Measurements from ENCODE around the gene RSBN1.

Gene RSBN1

DNA sequence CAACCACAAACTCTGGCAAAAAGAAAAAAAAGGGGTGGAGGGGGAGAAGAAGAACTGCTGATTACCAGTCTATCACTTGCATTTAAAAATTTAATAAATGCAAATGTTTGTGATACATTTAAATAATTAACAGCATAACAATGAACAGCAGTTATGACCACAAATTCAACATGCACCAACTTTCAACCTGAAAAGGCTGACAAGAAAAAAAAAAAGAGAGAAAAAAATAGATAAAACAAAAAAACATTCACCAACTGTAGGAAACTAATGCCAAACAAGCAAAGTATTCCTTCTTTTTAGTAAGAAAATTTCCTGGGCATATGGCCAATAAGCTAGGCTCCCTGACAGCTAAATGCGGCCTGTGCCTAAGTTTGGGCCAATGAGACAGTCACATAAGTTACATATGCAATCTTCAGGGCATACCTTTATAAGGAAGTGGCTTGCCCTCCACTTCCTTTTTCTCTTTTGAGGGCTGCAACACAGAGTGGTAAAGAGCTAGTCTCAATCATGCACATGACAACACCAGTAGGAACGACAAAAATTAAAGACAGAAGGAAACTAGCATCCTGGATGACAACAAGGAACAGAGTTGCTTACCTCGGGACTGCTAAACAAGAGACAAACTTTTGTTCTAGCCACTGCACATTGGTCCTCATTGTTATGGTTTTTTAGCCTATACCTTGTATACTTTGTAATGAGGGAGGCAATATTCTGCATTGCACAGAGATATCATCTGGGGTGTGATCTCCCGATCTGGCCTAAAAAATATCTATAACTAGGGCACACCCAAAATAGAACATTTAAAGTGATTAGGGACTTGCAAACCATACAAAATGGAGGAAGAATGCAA, 28.8 kb downstream of the RSBN1 start:
- TF ChIP-seq, protein P1, sequence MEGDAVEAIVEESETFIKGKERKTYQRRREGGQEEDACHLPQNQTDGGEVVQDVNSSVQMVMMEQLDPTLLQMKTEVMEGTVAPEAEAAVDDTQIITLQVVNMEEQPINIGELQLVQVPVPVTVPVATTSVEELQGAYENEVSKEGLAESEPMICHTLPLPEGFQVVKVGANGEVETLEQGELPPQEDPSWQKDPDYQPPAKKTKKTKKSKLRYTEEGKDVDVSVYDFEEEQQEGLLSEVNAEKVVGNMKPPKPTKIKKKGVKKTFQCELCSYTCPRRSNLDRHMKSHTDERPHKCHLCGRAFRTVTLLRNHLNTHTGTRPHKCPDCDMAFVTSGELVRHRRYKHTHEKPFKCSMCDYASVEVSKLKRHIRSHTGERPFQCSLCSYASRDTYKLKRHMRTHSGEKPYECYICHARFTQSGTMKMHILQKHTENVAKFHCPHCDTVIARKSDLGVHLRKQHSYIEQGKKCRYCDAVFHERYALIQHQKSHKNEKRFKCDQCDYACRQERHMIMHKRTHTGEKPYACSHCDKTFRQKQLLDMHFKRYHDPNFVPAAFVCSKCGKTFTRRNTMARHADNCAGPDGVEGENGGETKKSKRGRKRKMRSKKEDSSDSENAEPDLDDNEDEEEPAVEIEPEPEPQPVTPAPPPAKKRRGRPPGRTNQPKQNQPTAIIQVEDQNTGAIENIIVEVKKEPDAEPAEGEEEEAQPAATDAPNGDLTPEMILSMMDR (IDR thresholded peaks at IDR 0.05; ENCODE audit: borderline replicate concordance, insufficient read depth, low read depth, low read length): no peak
- H3K4me3 ChIP-seq (ENCODE audit: low read depth, low read length): no peak overlapping the region

DNA sequence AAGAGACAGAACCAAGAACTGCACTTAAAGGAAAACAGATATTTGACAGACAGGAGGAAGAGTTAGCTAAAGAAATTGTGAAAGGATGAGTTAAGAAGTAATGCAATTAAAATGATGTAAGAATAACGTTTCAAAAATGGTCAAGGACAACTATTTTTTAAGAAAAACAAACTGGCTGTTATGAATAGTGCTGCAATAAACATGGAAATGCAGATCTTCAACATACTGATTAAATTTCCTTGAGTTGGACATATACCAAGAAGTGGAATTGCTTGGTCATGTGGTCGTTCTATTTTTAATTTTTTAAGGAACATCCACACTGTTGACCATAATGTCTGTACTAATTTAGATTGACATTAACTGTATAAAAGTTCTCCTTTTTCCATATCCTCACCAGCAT, 29.9 kb downstream of the RSBN1 start:
- H3K4me3 ChIP-seq (ENCODE audit: low read depth, low read length): no peak overlapping the region
- TF ChIP-seq, protein P1 (IDR thresholded peaks at IDR 0.05; ENCODE audit: borderline replicate concordance, insufficient read depth, low read depth, low read length): no peak

DNA sequence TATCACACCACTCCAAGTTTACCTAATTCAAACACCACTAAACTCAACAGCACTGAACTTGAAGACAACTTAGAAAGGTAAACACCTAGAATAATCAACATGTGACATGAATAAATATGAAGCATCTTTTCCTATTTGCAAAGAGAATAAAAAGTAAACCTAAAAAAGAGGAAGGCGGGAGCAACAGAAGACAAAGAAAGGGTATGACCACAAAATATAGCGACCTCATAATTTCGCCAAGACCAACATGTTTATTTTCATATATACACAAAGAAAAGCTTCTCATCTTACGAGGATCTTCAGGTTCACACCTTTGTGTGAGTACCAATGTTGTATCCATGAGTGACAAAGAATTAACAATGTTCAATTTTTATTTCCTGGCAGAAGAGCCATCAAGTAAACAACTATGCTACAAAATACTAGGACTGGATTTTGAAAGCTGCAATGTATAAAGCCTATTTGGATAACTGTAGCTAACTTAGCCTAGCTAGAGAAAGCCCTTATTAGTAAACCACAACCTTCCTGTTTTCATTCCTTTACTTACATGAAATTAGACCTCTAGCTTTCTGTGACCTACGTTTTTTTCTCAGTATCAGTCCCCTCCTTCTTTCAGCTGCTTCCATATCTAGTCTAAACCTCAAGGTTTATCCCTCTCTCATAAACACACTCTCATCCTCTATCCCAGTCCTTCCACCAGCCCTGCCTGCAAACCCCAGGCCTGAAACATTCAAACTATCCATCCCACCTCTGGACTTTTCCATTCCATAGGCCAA, 31.7 kb downstream of the RSBN1 start:
- TF ChIP-seq, protein P1 (IDR thresholded peaks at IDR 0.05; ENCODE audit: borderline replicate concordance, insufficient read depth, low read depth, low read length): no peak
- H3K4me3 ChIP-seq (ENCODE audit: low read depth, low read length): no peak overlapping the region

DNA sequence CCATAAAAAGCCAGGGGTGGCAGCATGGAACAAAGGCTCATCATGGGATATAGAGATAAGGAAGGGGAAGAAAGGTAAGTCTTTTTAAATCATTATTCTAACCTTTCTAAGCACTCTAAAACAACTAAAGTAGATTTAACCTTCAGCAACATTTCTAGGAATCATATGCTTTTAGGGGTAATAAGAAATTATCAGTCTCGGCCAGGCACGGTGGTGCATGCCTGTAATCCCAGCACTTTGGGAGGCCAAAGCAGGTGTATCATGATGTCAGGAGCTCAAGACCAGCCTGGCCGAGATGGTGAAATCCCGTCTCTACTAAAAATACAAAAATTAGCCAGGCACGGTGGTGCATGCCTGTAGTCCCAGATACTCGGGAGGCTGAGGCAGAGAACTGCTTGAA, 32.7 kb downstream of the RSBN1 start:
- TF ChIP-seq, protein P1 (IDR thresholded peaks at IDR 0.05; ENCODE audit: borderline replicate concordance, insufficient read depth, low read depth, low read length): no peak
- no peak overlapping the region for H3K4me3 ChIP-seq (ENCODE audit: low read depth, low read length)

DNA sequence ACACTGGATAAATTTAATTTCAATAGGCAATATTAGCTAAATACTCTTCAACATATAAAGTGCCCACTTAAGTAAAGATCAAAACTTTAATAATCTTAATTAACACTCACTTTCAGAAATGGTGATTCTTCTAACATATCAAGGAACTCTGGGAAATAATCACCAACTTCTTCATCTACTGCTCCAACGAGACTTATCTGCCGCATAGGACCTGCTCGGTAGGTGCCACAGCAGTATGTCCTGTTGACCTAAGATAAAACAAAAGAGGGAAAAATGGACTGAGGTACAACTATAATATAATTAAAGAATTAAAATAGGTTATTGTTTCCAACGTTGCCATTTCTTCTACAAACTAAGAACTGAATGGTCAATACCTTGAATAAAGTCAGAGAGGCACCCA, 34.7 kb downstream of the RSBN1 start:
- TF ChIP-seq, protein P1 (IDR thresholded peaks at IDR 0.05; ENCODE audit: borderline replicate concordance, insufficient read depth, low read depth, low read length): no peak
- H3K4me3 ChIP-seq (ENCODE audit: low read depth, low read length): no peak overlapping the region

DNA sequence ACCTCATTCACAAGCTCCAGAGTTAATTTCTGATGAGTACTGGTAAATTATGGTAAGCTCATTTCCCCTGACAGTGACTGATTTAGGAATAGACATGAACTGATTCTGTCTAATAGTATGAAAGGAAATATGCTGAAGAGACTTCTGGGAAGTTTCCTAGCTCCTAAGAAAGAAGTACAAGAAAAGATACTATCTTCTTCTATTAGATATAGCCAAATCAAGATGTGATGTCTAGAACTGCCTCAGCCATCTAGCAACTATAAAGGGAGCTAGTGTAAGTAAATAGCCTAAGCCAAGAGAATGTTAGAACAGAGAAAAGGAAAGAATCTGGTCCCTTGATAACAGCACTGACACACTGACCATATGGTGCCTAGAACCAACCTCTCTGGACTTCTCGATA, 42.2 kb downstream of the RSBN1 start:
- TF ChIP-seq, protein P1 (IDR thresholded peaks at IDR 0.05; ENCODE audit: borderline replicate concordance, insufficient read depth, low read depth, low read length): no peak
- no peak overlapping the region for H3K4me3 ChIP-seq (ENCODE audit: low read depth, low read length)

All from GM12875 (cell line).